ENCODE measurements around the gene SLC24A3. TPM values are rescaled to one million over a fixed set of nuclear protein-coding genes. Genes with fewer than 3 reads are reported as not detected.

SLC24A3 gene
- total and polyA plus RNA-seq, 7 donors = 0.92 to 20.8 (median 13.5) TPM

GRCh38 chr20:19260412-19261090, 48.1 kb downstream of the SLC24A3 start:
- no peak for DNase-seq
- WGBS, 2 donors = 75 to 81% methylated on average over 9 of the region's 9 CpGs
- Histone ChIP-seq H3K9me3 (no peaks in the 10 kb centered on the region), H3K27me3 (no peaks in the 10 kb centered on the region), H3K27ac (no peak overlapping the region), H3K4me1 (peaks cover 0 to 16% (median 8%) of the 10 kb centered on the region in 4 donors), H3K36me3 (no peaks in the 10 kb centered on the region), H3K4me3 (no peak overlapping the region)
- TF ChIP-seq, protein P1, sequence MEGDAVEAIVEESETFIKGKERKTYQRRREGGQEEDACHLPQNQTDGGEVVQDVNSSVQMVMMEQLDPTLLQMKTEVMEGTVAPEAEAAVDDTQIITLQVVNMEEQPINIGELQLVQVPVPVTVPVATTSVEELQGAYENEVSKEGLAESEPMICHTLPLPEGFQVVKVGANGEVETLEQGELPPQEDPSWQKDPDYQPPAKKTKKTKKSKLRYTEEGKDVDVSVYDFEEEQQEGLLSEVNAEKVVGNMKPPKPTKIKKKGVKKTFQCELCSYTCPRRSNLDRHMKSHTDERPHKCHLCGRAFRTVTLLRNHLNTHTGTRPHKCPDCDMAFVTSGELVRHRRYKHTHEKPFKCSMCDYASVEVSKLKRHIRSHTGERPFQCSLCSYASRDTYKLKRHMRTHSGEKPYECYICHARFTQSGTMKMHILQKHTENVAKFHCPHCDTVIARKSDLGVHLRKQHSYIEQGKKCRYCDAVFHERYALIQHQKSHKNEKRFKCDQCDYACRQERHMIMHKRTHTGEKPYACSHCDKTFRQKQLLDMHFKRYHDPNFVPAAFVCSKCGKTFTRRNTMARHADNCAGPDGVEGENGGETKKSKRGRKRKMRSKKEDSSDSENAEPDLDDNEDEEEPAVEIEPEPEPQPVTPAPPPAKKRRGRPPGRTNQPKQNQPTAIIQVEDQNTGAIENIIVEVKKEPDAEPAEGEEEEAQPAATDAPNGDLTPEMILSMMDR (IDR thresholded peaks at IDR 0.05) = no peak
- TF ChIP-seq EP300 (IDR thresholded peaks at IDR 0.05) = no peak
- intact Hi-C loops (cut with DNase I) = no loop called here

DNA sequence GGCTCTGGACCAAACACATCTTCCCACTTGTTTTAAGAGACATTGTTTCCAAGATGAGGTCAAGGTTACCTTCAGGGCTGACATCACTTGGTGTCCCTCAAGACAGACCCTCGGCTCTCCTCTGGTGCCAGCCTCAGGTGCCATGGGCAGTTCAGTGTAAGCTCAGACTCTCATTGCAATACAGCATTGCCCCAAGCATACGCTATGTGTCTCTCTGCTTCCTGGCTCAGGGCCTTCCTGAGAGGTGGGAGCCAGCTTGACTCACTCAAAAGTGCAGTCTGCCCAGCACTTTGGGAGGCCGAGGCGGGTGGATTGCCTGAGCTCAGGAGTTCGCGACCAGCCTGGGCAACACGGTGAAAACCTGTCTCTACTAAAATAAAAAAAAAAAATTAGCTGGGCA, 51.7 kb downstream of the SLC24A3 start:
- Histone ChIP-seq H3K36me3 (no peaks in the 10 kb centered on the region), H3K27ac (no peak overlapping the region), H3K4me3 (no peak overlapping the region), H3K9me3 (no peaks in the 10 kb centered on the region), H3K4me1 (peaks cover 0 to 10% (median 0%) of the 10 kb centered on the region in 4 donors), H3K27me3 (no peaks in the 10 kb centered on the region)
- intact Hi-C loops (cut with DNase I) = no loop called here
- TF ChIP-seq POLR2AphosphoS5 (IDR thresholded peaks at IDR 0.05) = no peak
- no peak for TF ChIP-seq POLR2A (IDR thresholded peaks at IDR 0.05)
- no peak for TF ChIP-seq EP300 (IDR thresholded peaks at IDR 0.05)
- TF ChIP-seq, protein P1 (IDR thresholded peaks at IDR 0.05) = no peak
- WGBS, 2 donors = 93 to 94% methylated on average over 7 of the region's 7 CpGs
- no peak for DNase-seq

GRCh38 chr20:19265646-19266374, 53.4 kb downstream of the SLC24A3 start:
- no peak for DNase-seq
- intact Hi-C loops (cut with DNase I) = no loop called here
- TF ChIP-seq, protein P1 (IDR thresholded peaks at IDR 0.05) = no peak
- TF ChIP-seq POLR2A (IDR thresholded peaks at IDR 0.05) = no peak
- no peak for TF ChIP-seq EP300 (IDR thresholded peaks at IDR 0.05)
- no peak for TF ChIP-seq POLR2AphosphoS5 (IDR thresholded peaks at IDR 0.05)

DNA sequence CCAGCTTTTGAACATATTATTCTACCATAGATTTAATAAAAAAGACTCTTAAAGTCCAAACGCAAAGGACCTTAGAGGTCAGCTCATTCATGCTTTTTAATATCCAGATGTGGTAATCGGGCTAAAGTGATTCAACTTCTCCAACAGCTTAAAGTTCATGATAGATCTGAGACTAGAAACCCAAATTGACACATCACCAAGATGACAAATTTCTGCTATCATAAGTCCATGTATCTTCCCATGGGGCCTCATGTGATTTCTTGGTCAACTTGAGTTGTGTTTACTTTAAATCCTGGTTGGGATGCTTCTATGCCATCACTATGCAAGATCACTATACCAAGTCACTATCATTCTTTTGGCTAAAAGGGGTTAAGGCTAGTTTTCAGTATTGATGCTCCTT, 56.0 kb downstream of the SLC24A3 start:
- intact Hi-C loops (cut with DNase I) = no loop called here
- no peaks in the 10 kb centered on the region for H3K36me3 ChIP-seq
- H3K4me1 ChIP-seq = peaks cover 0 to 4% (median 0%) of the 10 kb centered on the region in 4 donors
- H3K27ac ChIP-seq = no peak overlapping the region
- 89 to 96% methylated on average over 2 of the region's 2 CpGs for WGBS, 2 donors
- no peaks in the 10 kb centered on the region for H3K9me3 ChIP-seq
- no peaks in the 10 kb centered on the region for H3K27me3 ChIP-seq
- H3K4me3 ChIP-seq = no peak overlapping the region
- DNase-seq = no peak
- TF ChIP-seq EP300 (IDR thresholded peaks at IDR 0.05) = no peak
- TF ChIP-seq, protein P1 (IDR thresholded peaks at IDR 0.05) = no peak
- no peak for TF ChIP-seq POLR2A (IDR thresholded peaks at IDR 0.05)
- TF ChIP-seq POLR2AphosphoS5 (IDR thresholded peaks at IDR 0.05) = no peak

More at GRCh38 chr20:19265646-19266374, 53.4 kb downstream of the SLC24A3 start:
- Histone ChIP-seq H3K9me3 (no peaks in the 10 kb centered on the region), H3K4me1 (peaks cover 0 to 10% (median 0%) of the 10 kb centered on the region in 4 donors), H3K27ac (no peak overlapping the region), H3K36me3 (no peaks in the 10 kb centered on the region), H3K27me3 (no peaks in the 10 kb centered on the region), H3K4me3 (no peak overlapping the region)
- WGBS, 2 donors = 75 to 88% methylated on average over 3 of the region's 3 CpGs

All from sigmoid colon (tissue), 7 donors.